CD1c-positive myeloid dendritic cell (primary cell): ENCODE results near the gene CASP5.

ENCODE experiments used
- DNase-seq: peaks from one replicate; pipeline ENCODE4 v3.0.0-alpha.2; 2016; ENCODE audit errors: extremely low spot score

Gene CASP5

DNA sequence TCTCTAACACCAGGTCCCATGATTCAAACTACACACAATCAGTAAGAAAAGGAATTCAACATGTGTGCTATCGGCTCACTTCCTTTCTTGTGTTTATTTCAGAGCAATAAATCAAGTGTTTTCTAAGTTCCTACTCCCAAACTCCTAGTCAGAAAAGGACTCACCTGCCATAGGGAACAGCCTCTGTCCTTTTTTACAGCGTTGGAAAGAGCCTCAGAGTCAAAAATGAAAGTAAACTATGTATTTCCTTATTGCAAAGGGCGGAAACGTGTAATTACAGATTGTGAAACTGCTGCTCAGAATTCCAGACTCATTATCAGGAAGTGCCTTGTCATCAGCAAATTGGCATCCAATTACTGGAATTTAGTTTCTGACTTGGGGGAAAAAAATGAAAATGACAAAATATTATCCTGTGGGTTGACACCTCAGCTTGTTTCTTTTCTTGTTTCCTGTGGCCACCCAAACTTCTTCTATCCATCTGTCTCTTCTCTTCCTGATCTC is 54.6 kb downstream of the CASP5 start, which contains the start of gene CASP4:
TSS of gene CASP4 (minus strand) at position 220 of the 501 bp plus-strand sequence. CDS start at position 171, 49 bp downstream.
- peak; percentile 88 for DNase-seq

DNA sequence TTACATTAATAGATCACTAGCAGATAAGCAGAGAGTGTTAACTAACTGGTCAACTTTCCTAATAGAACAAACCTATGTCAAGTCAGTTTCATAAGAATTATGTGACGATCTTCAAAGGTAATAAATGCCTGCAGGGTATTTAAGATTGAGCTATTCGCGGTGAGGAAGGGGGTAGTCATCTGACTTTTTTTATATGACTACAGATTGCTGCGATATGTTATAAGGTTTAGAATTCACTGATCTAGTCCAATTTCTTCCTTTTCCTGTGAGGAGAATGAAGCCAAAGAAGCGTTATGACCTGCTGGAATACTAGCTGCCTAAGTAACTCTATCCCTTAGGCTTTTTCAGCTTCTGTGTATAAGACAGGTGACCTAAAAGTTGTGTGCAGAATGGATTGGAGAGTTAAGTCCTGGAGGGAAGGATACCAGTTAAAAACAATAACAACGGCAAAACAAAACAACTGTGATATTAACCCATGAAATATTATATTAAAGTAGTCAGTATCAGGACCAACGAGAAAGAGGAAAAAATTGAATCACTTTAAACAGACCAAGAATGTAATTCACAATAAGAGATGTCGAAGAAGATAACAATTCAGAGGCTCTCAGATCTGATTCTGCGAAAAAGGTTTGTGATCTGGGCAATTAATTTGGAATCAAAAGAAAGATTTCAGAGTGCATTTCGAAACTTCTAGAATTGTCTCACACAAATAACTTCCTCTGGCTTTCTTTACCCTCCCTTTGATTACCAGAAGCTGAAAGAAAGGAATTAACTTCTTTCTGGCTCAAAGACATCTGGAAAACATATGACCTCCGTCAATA is 55.2 kb downstream of the CASP5 start:
- peak; percentile 20 for DNase-seq

DNA sequence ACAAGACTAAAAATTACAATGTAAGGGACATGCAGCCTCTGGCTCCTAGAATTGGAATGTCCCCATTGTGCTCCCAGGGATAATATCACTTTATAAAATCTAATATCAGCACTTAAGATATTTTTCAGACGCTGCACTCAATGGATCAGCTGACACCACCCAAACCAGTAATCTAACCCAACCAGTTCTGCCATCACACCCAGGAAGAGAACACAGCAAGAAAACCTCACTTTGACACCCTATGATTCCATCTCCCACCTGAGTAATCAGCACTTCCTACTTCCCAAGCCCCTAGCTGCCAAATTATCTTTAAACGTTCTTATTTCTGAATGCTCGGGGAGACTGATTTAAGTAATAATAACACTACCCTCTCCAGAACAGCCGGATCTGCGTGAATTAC is 57.2 kb downstream of the CASP5 start:
- no peak for DNase-seq

DNA sequence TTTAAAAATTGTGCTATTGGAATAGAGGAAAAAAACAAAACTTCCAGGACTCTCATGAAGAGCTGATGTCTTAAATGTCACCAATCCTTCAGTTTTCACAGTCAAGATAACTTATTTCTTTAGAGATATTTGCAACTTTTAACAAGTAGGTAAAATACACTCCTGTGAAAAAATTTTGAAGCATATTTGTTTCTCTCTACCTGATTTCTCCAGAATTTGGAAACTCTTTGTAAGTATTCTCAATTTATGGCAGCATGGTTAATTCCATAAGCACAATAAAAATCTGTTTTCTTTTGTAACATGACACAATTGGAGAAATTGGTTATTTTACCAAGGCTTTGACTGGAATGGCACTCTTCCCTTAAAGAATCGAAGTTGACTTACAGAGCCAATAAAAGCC is 58.7 kb downstream of the CASP5 start:
- no peak for DNase-seq

DNA sequence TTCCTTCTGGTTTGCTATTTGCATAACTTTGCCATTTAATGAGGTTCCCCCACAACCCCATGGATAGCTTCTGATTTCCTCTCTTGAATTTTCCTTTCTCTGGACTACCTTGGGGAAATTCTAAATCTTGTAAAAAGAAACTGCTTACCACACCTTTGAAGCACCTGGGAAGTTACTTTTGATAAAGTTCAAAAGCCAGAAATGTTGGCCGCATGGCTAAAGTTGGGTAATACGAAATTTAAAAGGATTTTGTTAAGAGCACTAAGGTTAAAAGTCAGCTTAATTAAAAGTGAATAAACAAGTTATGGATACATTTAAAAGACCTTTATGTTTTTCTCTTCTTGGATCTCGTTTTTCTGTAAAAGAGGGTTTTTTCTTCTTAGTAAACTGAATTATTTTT is 60.1 kb downstream of the CASP5 start:
- no peak for DNase-seq

DNA sequence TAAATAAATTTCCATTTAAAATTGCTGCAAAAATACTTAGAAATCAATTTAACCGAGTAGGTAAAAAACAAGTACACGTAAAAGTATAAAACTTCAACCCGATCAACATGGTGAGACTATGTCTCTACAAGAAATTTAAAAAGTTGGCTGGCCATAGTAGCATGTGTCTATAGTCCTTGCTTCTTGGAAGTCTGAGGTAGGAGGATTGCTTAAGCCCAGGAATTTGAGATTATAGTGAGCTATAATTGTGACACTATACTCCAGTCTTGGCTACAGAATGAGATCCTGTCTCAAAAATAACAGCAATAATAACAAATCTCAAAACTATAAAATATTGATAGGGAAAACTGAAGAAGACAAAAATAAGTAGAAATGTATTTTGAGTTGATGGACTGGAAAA is 65.7 kb downstream of the CASP5 start:
- no peak for DNase-seq

DNA sequence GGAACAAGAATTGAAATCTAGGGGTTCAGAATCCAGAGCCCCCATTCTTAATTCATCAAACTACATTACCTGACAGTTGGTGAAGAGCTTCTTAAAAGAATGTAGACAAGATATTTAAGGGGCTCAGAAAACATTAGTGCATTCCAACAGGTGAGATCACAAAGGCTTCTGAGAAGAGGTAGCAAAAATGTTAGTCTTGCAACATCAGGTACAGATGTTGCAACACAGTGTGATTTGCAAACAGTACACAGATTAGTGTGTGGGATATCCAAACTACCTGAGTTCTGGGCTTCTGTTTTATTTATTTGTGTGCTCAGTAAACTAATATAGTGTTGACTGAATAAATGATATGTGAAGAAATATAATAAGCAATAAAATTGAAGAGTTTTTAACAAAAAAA is 66.4 kb downstream of the CASP5 start:
- no peak for DNase-seq

DNA sequence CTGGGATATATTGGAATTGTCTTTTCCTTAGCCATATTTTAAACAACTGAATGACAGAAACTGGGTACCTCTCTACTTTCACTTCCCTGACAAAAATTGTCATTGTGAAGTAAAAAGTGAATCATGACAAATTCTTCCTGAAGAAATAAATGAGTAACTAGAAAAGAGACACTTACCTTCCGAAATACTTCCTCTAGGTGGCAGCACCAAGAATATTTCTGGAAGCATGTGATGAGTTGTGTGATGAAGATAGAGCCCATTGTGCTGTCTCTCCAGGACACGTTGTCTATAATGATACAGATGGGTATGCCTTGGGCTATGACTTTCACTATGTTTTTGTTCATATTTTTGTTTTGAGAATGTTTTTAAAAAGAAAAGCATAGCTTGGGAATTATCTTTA is 76.1 kb downstream of the CASP5 start:
- DNase-seq = peak; percentile 64
